Measurements from ENCODE around the gene FLAD1.

DNA sequence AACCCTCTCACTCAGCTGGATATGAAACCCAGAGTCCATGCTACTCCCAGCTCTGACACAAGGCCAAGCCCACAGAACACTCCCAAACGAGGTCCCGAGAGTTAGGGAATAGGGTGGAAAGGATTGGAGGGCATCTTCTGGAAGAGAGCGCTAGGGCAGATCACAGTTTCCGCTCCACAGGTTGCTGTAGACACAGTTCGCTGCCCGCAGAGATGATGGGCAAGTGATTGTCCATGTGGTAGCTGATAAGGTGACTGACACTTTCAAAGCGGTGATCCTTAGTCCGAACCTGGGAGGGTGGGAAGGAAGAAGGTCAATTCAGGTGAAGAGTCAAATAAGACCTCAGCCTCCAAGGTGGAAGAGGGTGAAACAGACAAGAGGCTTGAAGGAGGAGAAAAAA lies 19.5 kb upstream of the FLAD1 start:
- TF ChIP-seq, protein P1, sequence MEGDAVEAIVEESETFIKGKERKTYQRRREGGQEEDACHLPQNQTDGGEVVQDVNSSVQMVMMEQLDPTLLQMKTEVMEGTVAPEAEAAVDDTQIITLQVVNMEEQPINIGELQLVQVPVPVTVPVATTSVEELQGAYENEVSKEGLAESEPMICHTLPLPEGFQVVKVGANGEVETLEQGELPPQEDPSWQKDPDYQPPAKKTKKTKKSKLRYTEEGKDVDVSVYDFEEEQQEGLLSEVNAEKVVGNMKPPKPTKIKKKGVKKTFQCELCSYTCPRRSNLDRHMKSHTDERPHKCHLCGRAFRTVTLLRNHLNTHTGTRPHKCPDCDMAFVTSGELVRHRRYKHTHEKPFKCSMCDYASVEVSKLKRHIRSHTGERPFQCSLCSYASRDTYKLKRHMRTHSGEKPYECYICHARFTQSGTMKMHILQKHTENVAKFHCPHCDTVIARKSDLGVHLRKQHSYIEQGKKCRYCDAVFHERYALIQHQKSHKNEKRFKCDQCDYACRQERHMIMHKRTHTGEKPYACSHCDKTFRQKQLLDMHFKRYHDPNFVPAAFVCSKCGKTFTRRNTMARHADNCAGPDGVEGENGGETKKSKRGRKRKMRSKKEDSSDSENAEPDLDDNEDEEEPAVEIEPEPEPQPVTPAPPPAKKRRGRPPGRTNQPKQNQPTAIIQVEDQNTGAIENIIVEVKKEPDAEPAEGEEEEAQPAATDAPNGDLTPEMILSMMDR (conservative IDR thresholded peaks at IDR 0.05 in 1 of 2, IDR thresholded peaks at IDR 0.05 in 1 of 2; ENCODE audit: low read depth in 1 of 2, low read length in 2 of 2): no peak
- TF ChIP-seq EZH2 (IDR thresholded peaks at IDR 0.05; ENCODE audit: low read length, missing control alignments): no peak

All from fibroblast of lung (primary cell).